GM19328 (cell line): ENCODE measurements around the gene GRPEL2.
A peak's percentile ranks its signal among the peaks of the same experiment; 100 is the strongest.

Source experiments
- ATAC-seq: cut with Tn5 transposase; IDR thresholded peaks from one replicate; pipeline ENCODE4 v1.9.1; 2021; ENCODE audit warnings: mild to moderate bottlenecking, moderate library complexity; ENCODE audit not compliant: unreplicated experiment

GRPEL2 gene, protein sequence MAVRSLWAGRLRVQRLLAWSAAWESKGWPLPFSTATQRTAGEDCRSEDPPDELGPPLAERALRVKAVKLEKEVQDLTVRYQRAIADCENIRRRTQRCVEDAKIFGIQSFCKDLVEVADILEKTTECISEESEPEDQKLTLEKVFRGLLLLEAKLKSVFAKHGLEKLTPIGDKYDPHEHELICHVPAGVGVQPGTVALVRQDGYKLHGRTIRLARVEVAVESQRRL

DNA sequence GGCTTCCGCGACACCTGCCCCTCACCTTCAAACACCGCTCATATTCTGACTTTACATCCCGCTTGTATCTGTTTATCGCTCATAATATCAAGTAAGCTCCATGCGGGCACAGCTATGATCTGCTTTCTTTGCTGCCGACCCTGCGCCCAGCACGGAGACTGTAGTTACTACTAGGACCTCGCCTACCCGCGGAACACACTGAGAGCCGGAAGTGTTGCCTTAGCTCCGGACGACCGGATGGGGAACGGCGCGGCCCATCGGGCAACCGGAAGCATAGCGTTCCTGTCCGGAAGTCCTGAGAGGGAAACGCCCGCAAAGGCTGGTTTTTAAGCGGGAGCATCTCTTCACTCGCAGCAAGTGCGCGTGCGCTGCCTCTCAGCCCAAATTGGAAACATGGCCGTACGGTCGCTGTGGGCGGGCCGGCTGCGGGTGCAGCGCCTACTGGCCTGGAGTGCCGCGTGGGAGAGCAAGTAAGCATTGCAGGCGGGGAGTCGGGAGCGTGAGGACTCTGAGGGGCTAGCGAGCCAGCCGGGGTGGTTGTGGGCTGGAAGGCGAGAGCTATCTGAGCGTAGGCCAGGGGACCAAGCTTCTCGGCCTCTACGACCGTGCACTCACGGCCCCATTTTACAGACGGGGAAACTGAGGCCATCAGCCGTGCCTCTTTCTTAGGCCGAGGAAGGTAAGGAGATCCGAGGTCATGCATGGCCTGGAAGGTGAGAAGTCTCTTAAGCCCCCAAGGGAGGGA is at the start of gene GRPEL2:
Gene GRPEL2 (plus strand): TSS at position 353 of the 745 bp plus-strand sequence. CDS start 41 bp downstream, at position 394.
- ATAC-seq = peak; percentile 98

- no peak for ATAC-seq
Measured at GRCh38 chr5:149297340-149298025, 47.8 kb upstream of the GRPEL2 start.

DNA sequence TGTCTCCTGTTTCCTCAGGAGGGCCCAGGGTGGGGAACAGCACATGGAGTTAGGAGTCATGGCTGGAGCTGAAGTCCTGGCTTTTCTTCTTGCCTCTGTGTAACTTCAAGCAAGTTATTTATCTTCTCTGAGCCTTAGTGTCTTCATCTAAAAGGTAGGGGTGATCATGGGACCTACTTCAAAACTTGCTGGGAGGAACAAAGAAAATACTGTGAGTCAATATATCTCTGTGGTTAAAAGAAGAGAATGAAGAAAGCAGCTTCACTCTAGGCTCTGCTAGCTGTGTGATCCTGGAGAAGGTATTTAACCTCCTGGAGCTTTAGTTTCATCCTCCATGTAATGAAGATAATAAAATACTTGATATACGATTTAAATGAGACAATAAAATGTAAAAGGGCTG is 47.1 kb upstream of the GRPEL2 start:
- no peak for ATAC-seq

DNA sequence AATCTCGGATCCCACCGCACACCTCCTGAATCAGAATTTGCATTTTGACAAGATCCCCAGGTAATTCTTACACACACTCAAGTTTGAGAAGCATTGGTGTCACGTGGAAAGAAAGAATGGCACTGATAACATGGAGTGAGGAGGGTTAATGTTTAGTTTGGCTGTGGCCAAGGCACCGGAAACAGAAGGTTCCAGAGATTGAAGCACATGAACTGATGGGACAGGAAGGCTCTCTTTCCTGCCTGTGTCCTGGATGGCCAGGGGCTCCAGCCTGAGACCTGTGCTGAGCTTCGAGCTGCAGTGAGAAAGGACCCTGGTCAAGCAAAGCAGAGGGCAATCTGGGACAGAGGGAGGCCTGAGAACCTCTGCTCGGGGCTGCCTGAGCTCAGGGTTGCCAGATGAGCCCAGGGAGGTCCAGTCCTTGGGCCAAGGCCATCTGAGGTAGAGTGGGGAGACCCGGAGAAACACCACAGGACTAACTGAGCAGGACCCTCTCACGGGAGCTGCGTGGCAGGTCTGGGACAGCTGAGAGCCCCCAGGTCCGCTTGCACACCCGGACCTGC is 46.4 kb upstream of the GRPEL2 start:
- ATAC-seq = no peak

DNA sequence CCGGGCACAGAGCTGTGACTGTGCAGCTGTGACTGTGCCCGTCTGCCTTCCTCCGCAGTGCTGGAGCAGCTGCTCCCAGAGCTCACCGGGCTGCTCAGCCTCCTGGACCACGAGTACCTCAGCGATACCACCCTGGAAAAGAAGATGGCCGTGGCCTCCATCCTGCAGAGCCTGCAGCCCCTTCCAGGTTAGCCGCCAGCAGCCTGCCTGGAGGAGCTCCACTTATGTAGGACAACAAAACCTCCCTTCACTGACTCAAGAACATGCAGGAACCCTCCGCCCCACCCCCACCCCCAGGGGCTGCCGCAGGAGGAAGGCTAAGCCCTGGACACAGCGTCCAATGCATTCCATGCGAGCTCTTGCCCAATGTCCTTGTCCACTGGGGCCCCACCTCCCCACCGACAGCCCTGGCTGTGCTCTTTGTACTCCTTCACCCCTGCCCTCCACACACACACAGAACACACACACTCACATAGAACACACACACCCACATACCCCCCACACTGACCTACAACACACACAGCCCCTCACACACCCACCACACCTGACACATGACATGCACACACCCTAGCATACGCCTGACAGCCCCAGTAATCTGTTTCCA is 45.7 kb upstream of the GRPEL2 start:
- ATAC-seq = no peak

- no peak for ATAC-seq
Measured at GRCh38 chr5:149300441-149300840, 44.9 kb upstream of the GRPEL2 start.

DNA sequence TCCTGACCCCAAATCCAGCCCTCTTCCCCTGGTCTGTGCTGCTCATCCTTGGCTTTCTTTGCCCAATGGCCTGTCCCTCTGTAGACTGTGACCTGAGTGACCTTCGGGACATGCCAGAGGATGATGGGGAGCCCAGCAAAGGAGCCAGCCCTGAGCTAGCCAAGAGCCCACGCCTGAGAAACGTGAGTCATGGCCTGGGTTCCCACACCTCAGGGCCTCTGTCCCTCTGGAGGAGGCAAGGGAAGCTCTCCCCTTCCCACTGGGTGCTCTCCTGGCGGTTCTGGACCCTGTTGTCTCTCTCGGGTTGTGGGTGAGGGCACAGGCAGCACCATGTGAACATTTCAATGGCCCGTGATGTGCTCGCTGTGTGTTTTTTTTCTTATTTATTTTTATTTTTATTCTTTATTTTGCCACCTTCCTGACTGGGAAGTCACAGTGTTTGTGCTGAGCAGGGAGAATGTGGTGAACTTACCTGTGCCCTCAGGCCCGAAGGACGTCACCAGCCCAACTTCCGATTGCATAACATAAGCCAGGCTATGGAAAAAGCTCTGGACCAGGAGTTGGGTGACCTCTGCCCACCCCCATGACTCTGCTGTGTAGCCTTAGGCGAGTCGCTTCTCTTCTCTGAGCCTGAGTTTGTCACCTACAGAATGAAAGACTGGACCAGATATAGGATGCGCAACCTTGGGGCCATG is 44.1 kb upstream of the GRPEL2 start:
- ATAC-seq = no peak

DNA sequence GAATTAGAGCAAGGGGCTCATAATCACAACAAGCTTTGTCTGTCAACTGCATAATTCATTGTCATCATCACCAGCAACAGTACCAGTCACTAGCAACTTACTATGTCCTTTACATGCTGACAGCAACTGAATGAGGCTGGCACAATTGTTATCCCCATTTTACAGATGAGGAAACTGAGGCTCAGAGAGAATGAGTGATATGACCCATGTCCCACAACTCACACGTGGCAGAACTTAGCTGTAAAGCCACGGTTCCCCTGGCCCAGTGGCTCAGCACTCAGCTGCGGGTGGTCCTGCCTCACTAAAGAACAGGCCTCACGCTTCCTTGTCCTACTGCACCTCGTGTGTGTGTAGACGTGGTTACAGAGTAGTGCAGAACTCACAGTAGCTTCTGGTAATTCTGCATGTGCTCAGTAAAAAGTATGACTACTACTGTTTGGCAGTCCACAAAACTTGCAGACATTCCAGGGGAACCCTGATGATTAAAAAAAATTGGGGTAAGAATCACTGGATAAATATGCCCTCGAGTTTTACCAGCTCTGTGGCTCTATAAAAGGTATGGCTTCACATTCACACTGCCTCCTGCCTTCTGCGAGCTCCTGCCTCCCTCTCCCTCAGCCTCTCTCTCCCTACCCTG is 43.4 kb upstream of the GRPEL2 start:
- no peak for ATAC-seq

DNA sequence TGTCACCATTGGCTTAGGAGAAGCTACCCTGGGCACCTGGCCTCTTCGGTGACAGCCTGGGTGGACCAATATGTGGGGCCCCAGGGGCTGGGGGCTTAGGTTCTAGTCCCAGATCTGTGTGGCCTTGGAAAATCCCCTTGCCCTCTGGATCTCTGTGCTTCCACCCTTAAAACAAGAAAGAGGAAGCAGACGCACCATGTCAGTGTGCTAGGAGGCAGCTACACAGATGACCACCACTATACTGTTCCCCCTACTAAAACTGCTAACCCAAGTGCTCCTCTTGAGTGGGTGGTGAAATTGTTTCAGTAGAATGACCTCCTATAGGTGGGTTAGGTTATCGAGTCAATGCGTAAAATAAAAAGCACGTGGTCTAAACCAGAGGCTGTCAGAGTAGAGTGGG is 42.7 kb upstream of the GRPEL2 start:
- no peak for ATAC-seq

DNA sequence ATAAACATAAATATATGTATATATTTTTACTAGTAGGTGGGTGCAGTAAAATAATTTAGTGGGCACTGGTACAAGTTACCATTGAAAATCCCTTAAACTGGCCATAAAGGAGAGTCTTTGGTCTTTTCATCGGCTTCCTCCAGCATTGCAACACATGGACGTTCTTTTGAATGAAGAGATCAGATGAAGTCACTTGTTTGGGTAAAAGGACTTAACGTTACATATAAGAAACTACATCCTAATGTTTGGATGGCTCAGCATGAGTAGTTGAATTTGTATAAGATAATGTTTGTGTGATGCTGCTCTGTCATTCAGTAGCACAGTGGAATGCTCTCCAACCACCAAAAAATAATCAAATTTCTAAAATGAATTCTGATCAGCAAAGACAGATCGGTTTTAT is 42.1 kb upstream of the GRPEL2 start:
- no peak for ATAC-seq

- ATAC-seq = no peak
Measured at GRCh38 chr5:149304195-149305078, 40.9 kb upstream of the GRPEL2 start.

DNA sequence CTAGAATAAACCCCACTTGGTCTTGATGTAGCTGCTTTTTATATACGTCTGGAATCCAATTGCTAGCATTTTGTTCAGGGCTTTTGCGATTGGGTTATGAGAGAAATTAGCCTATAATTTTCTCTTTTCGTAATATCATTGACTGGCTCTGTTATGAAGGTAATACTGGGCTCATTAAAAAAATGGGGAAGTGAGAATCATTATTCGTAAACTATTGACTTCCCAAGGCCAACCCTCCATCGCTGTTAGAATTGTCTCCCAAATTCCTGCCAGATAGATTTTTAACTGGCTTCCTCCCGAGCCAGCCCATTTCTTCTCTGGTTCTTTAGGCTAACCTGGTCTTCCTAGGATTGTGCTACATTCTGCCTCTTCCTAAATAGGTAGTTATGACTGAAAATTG is 35.9 kb upstream of the GRPEL2 start:
- ATAC-seq = no peak

GRCh38 chr5:149310488-149310887 is 34.8 kb upstream of the GRPEL2 start:
- ATAC-seq = no peak

DNA sequence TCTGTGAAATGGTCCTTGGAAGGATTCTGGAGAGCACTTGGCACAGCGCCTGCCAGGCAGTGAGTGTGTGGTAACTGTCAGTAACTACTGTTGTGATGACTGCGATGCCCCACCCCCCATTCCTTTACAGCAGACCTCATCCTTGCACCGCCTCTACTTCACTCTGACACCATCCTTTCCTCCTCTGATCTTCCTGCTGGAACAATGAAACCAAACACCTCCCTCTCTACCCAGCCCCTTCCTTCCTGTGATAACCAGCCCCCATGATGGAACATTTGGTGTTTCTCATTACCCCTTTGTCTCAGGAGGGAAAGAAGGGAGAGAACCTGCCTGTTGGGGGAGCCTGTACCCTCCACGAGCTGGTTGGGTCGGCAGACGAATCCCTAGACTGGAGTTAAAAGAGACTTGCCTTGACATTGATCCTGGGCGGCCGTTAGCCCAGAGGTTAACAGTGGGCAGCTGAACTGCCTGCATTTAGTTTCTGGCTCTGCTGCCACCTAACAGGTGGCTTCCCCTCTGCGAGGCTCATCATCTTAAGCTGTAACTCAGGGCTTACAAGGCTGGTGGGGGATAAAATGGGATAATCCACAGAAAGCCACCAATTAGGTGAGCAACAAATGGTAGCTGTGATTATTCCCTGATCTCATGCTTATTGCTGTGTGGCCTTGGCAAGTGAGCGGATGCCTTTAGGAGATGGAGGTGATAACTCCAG is 34.2 kb upstream of the GRPEL2 start:
- ATAC-seq = no peak

- no peak for ATAC-seq
Measured at GRCh38 chr5:149313151-149313841, 32.0 kb upstream of the GRPEL2 start.

- no peak for ATAC-seq
Measured at GRCh38 chr5:149314571-149315111, 30.7 kb upstream of the GRPEL2 start.

DNA sequence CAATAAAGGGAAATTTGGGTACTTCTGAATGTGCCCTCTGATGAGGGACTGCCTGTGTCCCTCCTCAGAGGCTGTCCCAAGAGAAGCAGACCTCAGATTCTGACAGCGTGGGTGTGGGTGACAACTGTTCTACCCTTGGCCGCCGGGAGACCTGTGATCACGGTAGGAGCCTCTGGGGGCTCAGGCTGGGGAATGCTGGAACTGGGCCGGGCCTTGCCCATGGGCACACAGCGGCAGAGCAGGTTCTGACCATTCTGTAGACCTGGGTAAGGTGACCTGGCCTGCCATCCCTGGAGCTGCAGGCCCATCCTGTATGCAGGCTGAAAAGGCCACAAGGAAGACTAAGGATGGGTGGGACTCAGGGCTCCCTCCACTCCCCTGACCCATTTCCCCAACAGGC is 29.5 kb upstream of the GRPEL2 start:
- no peak for ATAC-seq
